Gastrocnemius medialis (tissue), 4 donors: ENCODE measurements around the gene CLN6.

Experiments used
- CTCF ChIP-seq, 5 experiments: fragments of 450-650 bp in 3 of 5; fragments of 200-600 bp in 2 of 5; sonication (generic) in 2 of 5; IDR thresholded peaks in 4 of 5; conservative IDR thresholded peaks in 1 of 5; 1 replicate in 4 of 5; 2 replicates in 1 of 5; pipeline ENCODE4 v1.5.1; 2016 to 2019; ENCODE audit warnings: antibody characterized with exemption in 5 of 5, mild to moderate bottlenecking in 3 of 5, moderate library complexity in 3 of 5
- POLR2A ChIP-seq, 2 donors: fragments of 450-650 bp; IDR thresholded peaks; one replicate each; pipeline ENCODE4 v1.6.1; 2017; ENCODE audit warnings: antibody characterized with exemption in 2 of 2, mild to moderate bottlenecking in 2 of 2, moderate library complexity in 2 of 2

GRCh38 chr15:68208636-68209240, 20.8 kb downstream of the CLN6 start:
- no peak for TF ChIP-seq POLR2A (IDR thresholded peaks at IDR 0.05)
- no peak for TF ChIP-seq CTCF (IDR thresholded peaks at IDR 0.05 in 4 of 5, conservative IDR thresholded peaks at IDR 0.05 in 1 of 5)
